HG03571 (cell line): ENCODE measurements around the gene WDR86.
A peak's percentile ranks its signal among the peaks of the same experiment; 100 is the strongest.

Source experiments
- ATAC-seq: cut with Tn5 transposase; IDR thresholded peaks from one replicate; pipeline ENCODE4 v1.9.1; 2021; ENCODE audit not compliant: unreplicated experiment

WDR86 gene

DNA sequence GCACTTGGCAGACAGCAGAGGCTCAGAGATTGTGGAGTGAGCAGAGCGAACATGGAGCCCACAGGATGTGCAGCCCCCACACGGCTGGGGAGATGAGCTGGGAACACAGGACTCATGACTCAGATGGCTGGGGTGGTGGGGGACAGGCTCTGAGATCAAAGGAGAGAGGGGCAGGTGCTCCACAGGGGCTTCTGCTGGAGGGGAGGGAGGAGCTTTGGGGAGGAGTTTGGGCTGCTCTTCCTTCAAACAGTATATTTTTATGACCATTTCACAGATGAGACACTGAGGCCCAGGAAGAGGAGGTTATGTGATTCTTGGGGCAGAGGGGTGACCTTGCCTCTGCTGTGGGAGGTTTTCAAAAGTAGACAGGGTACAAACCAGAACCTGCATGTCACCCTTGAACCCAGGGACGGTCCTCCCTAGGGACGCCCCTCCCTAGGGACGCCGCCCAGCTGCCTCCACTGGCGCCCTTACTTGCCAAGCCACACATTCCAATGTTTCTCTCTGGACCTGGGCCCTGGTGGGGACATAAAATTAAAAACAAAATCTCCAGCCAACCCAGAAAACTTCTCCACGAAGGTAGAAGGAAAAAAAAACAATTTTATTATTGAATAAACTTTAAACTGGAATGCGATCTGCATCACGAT, 31.1 kb upstream of the WDR86 start:
- ATAC-seq = no peak

DNA sequence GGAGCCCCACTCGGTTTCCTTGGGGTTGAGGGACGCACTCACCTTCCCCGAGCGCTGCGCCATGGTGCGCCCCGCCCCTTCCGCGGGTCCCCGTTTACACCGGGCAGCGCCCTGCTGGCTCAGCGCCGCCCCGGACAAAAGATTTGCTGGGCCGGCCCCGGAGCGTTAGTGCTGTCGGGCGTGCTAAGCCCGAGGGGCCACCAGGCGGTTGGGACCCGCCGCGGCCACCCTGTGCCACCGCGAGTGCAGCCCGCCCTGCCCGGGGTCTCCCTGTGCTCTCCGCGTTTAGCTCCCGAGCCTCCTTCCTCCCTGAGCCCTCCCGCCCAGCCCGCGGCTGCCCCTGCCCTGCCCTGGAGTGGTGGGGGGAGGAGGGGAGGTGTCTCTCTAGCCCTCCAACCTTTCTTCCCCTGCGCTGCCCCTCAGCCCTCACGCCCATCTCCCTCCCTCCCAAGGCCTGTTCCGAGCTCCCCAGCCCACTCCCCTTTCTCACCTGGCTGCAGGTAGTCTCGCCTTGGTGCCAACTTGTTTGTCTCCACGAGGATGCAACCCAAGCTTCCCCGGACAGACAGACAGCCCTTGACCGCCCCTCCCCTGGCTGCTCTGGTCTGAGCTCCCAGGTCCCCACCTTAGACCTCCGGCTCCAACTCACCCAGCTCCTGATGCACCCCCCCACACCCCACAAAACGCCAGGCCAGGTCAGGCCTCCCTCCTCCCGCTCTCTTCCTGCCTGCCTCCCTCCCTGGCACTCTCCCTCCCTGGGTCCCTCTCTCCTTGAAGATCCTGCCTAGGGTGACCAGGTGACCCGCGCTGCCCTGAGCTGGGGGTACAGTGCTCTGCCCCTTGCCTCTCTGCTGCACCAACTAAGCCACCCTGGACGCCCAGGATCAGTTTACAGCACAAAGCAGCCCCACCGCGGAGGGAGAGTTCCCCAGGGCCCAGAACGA, 30.3 kb upstream of the WDR86 start, which contains the start of gene CRYGN:
CRYGN (minus strand) TSS at position 287 of the 944 bp plus-strand sequence; CDS start at position 63, 224 bp downstream.
- no peak for ATAC-seq

DNA sequence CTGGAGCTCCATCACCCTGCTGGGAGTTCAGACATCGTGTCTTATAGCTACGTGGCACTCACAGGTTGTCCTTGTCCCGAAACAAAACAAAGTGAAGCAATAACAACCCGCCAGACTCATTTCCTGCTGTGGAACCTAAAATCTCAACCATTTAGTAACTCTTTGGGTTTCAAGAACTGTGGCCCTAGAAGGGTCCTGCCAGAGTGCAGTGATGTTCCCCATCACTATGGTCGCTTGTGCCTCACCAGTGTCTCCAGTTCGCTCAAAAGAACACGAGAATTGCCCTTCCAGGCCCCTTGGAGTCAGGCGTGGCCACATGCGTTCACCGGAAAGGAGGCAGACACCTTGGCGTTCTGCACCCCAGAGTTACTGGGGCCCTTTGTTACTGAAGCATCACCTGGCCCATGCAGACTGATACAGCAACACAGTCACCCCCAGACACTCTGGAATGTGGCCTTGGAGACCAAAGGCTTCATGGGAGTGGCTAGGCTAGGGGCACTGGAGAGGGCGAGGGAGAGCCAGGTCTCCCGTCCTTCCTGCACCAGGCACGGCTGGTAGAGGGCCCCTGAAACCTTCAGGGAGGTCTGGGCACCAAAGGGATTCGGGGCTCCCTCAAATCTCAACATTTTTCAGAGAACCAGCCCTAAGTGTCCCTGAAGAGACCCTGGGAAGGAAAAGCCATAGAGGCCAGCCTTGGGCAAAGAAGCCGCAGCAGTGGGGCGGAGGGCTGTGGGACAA, 29.2 kb upstream of the WDR86 start:
- no peak for ATAC-seq

DNA sequence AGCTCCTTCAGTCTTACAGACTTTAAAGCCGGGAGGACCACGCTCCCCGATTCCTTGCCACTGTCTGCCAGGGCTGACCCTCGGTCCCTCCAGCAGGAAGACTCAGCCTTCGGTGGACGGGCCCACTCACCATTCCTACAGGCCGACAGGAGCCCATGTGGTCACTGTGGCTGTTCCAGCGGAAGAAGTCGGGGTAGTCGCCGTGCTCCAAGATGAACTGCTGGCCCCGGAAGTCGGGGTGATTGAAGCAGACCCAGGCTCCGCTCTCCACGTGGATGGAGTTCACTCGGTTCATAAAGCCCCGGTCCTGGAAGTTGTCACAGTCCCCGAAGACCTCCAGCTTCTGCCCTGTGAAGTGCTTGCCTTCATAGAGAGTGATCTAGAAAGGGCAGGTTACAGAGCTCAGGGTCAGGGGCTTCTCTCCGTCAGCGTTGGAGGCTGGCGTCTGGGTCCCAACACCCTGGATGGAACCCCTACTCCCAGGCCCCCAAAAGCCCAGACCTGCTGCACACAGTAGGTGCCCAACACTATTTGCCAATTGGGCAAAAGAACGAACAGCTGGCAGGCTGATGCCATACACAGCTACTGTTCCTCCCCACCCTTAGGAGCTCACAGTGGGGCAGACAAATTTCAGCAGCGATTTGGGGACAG, 28.2 kb upstream of the WDR86 start:
- no peak for ATAC-seq

GRCh38 chr7:151437159-151437553, 27.3 kb upstream of the WDR86 start:
- ATAC-seq = no peak

DNA sequence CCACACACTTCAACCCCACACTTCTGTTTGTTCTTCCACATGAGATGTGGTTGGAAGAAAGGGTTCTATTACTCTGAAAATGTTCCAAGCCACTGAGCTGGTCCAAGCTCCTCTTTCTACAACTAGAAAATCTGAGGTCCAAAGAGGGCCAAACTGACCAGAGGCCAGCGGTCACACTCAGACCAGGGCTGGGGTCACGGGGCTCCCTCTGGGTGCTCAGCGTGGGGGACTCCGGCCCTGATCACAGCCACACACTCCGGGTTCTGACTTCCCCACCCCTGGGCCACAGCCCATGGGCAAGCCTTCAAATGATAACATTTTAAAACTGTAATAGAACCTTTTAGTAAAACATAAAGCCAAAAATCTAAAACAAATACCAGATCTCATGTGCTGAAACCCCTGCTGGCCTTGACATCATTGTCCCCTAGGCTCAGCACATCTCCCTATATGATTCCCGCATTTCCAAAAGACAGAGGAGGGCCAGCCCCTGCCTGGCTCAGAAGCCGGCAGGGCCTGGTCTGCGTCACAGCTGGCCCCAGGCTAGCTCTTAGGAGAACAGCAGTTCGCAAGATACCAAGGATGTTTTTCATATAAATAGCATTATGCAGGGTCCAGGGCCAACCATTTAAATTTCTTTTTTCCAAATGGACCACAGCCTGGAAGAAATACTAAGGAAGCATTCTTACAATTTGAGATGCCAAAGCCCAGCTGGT, 26.8 kb upstream of the WDR86 start:
- ATAC-seq = no peak

DNA sequence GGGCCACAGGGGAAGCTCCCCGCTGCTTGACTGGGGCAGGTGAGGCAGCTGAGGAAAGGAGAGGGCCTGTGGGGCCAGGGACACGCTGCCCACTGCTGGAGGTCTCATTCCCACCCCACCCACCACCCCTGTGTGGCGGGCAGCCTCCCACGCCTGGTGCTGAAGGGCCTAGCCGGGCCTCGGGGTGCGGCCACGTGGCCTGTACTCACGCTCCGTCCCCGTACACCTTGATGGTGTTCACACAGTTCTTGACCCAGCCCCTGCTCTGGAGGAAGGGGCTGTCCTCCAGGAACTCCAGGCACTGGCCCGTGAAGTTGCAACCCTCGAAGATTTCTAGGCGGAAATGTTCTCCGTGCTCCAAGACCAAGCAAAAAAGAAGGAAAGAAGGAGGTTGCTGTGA, 26.1 kb upstream of the WDR86 start:
- no peak for ATAC-seq

- ATAC-seq = no peak
These were observed 25.5 kb upstream of the WDR86 start for GRCh38 chr7:151435103-151435916.

DNA sequence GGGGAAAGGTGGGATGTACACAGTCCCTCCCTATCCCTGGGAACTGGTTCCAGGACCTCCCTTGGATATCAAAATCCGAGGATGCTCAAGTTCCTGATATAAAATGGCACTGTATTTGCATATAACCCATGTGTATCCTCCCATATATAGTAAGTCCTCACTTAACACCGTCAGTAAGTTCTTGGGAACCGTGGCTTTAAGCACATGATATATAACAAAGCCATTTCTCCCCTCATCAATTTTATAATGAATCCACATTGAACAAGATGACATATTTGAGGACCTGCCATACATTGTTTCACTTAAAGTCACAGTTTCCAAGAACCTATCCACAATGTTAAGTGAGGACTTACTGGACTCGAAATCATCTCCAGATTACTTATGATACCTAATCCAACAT, 24.7 kb upstream of the WDR86 start:
- no peak for ATAC-seq

- ATAC-seq = no peak
These were observed 24.0 kb upstream of the WDR86 start for GRCh38 chr7:151433721-151434400.

DNA sequence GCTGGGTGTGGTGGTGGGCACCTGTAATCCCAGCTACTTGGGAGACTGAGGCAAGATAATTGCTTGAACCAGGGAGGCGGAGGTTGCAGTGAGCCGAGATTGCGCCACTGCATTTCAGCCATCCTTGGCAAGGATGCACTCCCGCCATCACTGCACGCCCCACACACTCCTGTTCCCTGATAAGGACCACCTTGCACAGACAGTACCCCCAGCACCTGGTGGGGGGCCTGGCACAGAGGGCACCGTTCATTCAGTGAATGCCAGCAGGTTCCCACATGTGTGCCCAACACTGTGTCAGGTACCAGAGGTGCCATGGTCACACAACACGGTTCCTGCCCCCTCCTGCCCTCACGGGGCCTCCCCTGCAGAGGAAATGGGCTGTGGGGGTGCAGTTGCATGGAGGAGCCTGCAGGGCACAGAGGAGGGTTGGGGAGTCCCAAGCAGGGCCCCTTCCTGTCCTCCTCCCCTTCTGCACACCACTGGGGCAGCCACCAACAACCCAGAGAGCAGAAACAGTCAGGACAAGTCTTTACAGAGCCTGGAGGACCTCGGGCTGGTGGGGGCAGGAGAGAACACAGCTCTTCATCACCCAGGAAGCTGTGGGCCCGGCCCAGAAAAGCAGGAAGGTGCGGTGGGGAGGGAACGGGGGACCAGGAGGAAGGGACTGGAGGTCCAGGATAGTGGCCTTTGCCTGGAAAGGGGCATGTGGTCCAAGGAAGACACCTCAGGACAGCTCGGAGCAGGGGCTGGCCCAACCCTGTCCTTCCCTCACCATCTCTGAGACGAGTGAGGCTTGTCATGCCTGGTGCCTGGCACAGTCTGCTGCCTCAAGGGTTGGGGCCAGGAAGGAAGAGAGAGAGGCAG, 23.1 kb upstream of the WDR86 start:
- peak; percentile 67 for ATAC-seq

DNA sequence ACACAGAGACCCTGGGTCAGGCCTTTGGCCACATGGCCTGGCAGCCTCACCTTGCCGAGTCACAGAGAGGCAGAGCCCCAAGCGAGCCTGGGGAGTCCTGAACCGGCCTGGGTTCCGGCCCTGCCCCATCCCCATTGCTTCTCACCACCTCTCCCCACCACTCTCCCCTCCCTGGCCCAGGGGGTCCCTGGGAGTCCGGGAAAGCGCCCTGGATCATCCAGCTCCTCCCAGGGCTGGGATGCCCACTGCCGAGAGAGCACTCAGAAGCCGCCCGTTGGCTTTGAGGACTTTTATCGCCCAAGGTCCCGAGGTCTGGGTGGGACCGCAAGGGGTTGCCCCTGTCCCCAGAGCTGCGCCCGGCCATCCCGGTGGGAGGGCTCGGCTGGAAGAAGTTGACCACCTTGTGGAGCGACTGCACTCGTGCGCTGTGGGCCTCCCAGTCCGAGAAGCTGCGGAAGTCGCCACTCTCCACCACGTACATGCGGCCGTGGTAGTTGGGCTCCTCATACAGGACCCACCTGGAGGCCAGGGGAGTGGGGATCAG, 22.0 kb upstream of the WDR86 start:
- ATAC-seq = no peak

- ATAC-seq = no peak
These were observed 21.5 kb upstream of the WDR86 start for GRCh38 chr7:151431281-151431767.

GRCh38 chr7:151430391-151431205, 20.8 kb upstream of the WDR86 start:
- ATAC-seq = no peak

- ATAC-seq = no peak
These were observed 19.9 kb upstream of the WDR86 start for GRCh38 chr7:151429560-151430331.

DNA sequence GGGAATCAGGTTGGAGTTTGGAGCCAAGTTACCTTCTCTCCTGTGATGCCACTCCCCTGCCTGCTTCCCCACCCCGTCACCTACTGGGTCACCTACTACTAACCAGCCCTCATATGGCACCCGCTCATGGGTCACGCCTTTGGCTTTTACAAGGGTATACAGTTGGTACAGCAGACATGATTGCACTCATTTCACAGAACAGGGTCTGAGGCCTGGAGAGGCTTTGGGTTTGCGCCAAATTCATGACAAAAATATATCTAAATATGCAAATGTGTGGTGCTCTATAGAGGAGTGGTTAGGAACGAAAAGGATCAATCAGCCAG, 19.4 kb upstream of the WDR86 start:
- ATAC-seq = no peak
